Fibroblast of villous mesenchyme (primary cell): ENCODE results near the gene PKIG. TPM values are rescaled to one million over a fixed set of nuclear protein-coding genes. Genes with fewer than 3 reads are reported as not detected.
"Not testable (repeated sequence)": the region's sequence is repeated elsewhere in the genome, so short reads cannot be mapped to it uniquely, and the experiment has no call there.

ENCODE experiments used
- DNase-seq: peaks from one replicate; pipeline ENCODE4 v3.0.0-alpha.2; 2010; ENCODE audit warnings: low read depth
- H3K4me3 ChIP-seq: 2 replicates; pipeline ENCODE4 v1.5.1; 2011; ENCODE audit warnings: low read depth, mild to moderate bottlenecking, low read length
- total RNA-seq: library from RNA; depleted of rRNA; stranded (reverse); fragments of >200 nt; gene quantifications from 2 replicates; pipeline ENCODE4 v1.2.3, GENCODE V29; 2012
- TF ChIP-seq, protein P1 (sequence below): IDR thresholded peaks from 2 replicates; pipeline ENCODE4 v1.5.1; 2012; ENCODE audit warnings: low read depth, mild to moderate bottlenecking, low read length; ENCODE audit not compliant: insufficient read depth

PKIG gene
- total RNA-seq, 1 donor = 160 TPM

- no peak overlapping the region for H3K4me3 ChIP-seq
- no peak for DNase-seq
- TF ChIP-seq, protein P1, sequence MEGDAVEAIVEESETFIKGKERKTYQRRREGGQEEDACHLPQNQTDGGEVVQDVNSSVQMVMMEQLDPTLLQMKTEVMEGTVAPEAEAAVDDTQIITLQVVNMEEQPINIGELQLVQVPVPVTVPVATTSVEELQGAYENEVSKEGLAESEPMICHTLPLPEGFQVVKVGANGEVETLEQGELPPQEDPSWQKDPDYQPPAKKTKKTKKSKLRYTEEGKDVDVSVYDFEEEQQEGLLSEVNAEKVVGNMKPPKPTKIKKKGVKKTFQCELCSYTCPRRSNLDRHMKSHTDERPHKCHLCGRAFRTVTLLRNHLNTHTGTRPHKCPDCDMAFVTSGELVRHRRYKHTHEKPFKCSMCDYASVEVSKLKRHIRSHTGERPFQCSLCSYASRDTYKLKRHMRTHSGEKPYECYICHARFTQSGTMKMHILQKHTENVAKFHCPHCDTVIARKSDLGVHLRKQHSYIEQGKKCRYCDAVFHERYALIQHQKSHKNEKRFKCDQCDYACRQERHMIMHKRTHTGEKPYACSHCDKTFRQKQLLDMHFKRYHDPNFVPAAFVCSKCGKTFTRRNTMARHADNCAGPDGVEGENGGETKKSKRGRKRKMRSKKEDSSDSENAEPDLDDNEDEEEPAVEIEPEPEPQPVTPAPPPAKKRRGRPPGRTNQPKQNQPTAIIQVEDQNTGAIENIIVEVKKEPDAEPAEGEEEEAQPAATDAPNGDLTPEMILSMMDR = no peak
Measured at GRCh38 chr20:44586289-44586911, 4.0 kb downstream of the PKIG start.

DNA sequence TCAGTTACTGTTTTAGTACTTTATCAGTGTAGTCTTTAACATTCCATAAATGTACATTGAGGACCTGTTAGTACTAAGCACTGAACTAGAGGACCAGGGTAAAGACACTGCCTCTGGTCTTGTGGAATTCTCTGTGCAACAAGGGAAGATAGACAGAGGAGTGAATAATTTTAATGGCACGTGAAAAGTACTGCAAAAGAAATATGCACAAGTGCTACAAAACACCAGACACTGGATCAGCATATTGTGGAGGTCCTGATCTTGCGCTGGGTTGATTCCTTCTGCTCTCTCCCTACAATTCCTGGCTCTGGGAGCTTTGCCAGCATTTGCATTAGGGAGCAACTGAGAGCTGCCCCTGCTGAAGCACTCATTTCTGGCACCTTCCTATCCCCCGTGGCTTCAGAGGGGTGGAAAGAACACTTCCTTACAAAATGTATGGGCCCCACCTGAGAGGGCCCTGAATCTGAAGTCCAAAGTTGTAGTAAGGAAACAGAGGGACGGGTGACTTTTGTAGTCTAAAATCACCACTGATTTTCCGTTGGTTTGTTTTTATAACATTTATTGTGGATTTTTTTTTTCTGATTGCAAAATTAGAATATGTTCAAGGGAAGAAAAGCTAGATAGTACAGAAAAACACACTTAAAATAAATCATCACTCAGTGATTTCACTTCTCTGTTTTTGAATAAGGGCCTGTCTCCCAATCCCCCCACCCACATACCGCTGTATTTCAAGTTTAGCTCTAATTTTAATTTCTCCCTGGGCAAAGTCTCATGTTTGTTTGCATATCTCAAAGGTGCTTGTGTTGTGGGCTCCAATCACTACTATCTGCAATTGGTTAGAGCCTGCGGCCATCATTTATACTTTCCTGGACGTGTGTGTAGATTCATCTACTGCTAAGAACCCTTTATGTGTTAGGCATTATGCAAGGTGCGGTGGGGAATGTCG is 4.9 kb downstream of the PKIG start:
- DNase-seq = peak; percentile 42
- H3K4me3 ChIP-seq = no peak overlapping the region
- TF ChIP-seq, protein P1 = no peak

DNA sequence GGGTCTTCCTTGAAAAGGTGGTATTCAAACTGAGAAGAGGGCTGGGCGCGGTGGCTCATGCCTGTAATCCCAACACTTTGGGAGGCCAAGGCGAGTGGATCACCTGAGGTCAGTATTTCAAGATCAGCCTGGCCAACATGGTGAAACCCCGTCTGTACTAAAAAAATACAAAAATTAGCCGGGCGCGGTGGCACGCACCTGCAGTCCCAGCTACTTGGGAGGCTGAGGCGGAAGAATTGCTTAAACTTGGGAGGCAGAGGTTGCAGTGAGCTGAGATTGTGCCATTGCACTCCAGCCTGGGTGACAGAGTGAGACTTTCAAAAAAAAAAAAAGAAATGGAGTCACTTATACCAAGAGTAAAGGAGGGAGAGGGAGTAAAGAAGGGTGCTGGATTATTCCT is 5.9 kb downstream of the PKIG start:
- not testable (repeated sequence) for DNase-seq, H3K4me3 ChIP-seq

- no peak for DNase-seq
- TF ChIP-seq, protein P1 = no peak
- no peak overlapping the region for H3K4me3 ChIP-seq
Measured at GRCh38 chr20:44589537-44589936, 7.2 kb downstream of the PKIG start.

- DNase-seq = no peak
- TF ChIP-seq, protein P1 = no peak
- H3K4me3 ChIP-seq = no peak overlapping the region
Measured at GRCh38 chr20:44590980-44591778, 8.8 kb downstream of the PKIG start.

DNA sequence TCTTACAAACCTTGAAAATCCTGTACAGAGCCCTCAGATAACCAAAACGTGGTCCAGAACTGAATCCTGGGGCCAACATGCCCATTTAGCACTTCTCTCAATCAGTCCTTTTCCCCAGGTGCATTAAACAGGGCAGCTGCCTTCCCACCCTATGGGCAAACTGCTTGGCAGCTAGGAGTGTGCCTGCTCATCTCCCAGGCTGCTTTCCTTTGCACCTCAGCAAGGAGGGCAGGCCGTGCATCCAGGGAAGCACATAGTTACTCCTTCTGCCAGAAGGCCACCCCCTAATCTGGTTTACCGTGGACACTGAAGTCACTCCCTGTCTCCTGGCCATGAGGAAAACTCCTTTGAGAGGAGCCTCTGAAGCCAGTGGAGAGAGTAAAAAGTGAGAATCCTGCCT is 10.0 kb downstream of the PKIG start:
- DNase-seq = no peak
- no peak overlapping the region for H3K4me3 ChIP-seq
- TF ChIP-seq, protein P1 = no peak

GRCh38 chr20:44593751-44594150 is 11.4 kb downstream of the PKIG start:
- H3K4me3 ChIP-seq = no peak overlapping the region
- no peak for DNase-seq
- TF ChIP-seq, protein P1 = no peak
